HEK293 (cell line): Measurements from ENCODE around the gene SFXN3.

Experiments used
- HOXA7 ChIP-seq: sonication (generic); formaldehyde crosslinking; IDR thresholded peaks from 2 replicates; pipeline ENCODE4 v1.8.1; 2022; ENCODE audit warnings: missing genetic modification reagents, borderline replicate concordance
- SETDB1 ChIP-seq: IDR thresholded peaks from one replicate; pipeline ENCODE4 v1.6.1; 2017; ENCODE audit warnings: mild to moderate bottlenecking, low read length, moderate library complexity, mixed read lengths; ENCODE audit not compliant: insufficient read length
- SP7 ChIP-seq: fragments of 450-650 bp; formaldehyde crosslinking; IDR thresholded peaks from 2 replicates; pipeline ENCODE4 v1.5.1; 2016; ENCODE audit warnings: missing biosample characterization, missing genetic modification characterization
- YY1 ChIP-seq: fragments of 450-650 bp; formaldehyde crosslinking; IDR thresholded peaks from 2 replicates; pipeline ENCODE4 v1.5.1; 2018; ENCODE audit warnings: missing biosample characterization, missing genetic modification characterization
- ZNF10 ChIP-seq: fragments of 450-650 bp; formaldehyde crosslinking; IDR thresholded peaks from 2 replicates; pipeline ENCODE4 v1.5.1; 2017; ENCODE audit warnings: missing biosample characterization, missing genetic modification characterization
- ZNF146 ChIP-seq: fragments of 450-650 bp; formaldehyde crosslinking; IDR thresholded peaks from 2 replicates; pipeline ENCODE4 v1.5.1; 2016; ENCODE audit warnings: missing biosample characterization, missing genetic modification characterization
- ZNF274 ChIP-seq, 2 experiments: fragments of 200-500 bp in 1 of 2; fragments of 450-650 bp in 1 of 2; sonication (Bioruptor generic) in 1 of 2; formaldehyde crosslinking in 1 of 2; IDR thresholded peaks; 2 replicates each; pipeline versions ENCODE4 v1.5.1 to v1.6.1; 2014 to 2016; ENCODE audit warnings: borderline replicate concordance in 1 of 2, inconsistent platforms in 1 of 2, low read length in 1 of 2, missing biosample characterization in 1 of 2, missing genetic modification characterization in 1 of 2
- ZNF521 ChIP-seq: fragments of 450-650 bp; formaldehyde crosslinking; IDR thresholded peaks from 2 replicates; pipeline ENCODE4 v1.5.1; 2017; ENCODE audit warnings: missing biosample characterization, mild to moderate bottlenecking, missing genetic modification characterization
- TF ChIP-seq, protein P1 (sequence below): fragments of 450-650 bp; formaldehyde crosslinking; IDR thresholded peaks from 2 replicates; pipeline ENCODE4 v1.5.1; 2016; ENCODE audit warnings: missing biosample characterization, missing genetic modification characterization
- TF ChIP-seq, protein P2 (sequence below): fragments of 450-650 bp; formaldehyde crosslinking; IDR thresholded peaks from 2 replicates; pipeline ENCODE4; 2016; ENCODE audit warnings: missing biosample characterization, missing genetic modification characterization
- TF ChIP-seq, protein P3 (sequence below): fragments of 450-650 bp; formaldehyde crosslinking; IDR thresholded peaks from 2 replicates; pipeline ENCODE4 v1.5.1; 2016; ENCODE audit warnings: missing biosample characterization, missing genetic modification characterization
- TF ChIP-seq, protein P4 (sequence below): fragments of 450-650 bp; formaldehyde crosslinking; IDR thresholded peaks from 2 replicates; pipeline ENCODE4 v1.5.1; 2016; ENCODE audit warnings: missing biosample characterization, missing genetic modification characterization, low read depth

DNA sequence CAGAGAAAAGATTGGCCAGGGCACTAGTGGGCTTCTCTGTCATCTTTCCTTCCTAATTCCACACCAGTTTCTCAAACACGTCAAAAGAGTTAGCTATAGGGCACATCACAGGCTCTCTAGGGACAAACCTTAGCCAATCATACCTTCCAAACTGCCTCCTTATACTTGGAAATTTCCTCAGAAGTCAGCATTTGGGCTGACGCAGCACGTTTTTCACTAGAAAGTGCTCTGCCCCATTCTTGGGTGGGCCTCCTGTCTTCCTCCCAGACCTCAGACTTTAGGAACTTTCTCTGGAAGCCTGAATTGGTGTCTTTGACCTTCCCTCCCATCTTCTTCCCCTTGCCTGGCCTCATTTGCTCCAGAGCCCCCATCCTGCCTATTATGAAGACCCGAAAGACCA, 11.1 kb downstream of the SFXN3 start:
- TF ChIP-seq ZNF274 (IDR thresholded peaks at IDR 0.05; ENCODE audit: low read length), result no peak
- no peak for TF ChIP-seq ZNF274 (tag by site-specific recombination; IDR thresholded peaks at IDR 0.05; ENCODE audit: borderline replicate concordance)
- TF ChIP-seq ZNF10, result no peak
- TF ChIP-seq, protein P1, sequence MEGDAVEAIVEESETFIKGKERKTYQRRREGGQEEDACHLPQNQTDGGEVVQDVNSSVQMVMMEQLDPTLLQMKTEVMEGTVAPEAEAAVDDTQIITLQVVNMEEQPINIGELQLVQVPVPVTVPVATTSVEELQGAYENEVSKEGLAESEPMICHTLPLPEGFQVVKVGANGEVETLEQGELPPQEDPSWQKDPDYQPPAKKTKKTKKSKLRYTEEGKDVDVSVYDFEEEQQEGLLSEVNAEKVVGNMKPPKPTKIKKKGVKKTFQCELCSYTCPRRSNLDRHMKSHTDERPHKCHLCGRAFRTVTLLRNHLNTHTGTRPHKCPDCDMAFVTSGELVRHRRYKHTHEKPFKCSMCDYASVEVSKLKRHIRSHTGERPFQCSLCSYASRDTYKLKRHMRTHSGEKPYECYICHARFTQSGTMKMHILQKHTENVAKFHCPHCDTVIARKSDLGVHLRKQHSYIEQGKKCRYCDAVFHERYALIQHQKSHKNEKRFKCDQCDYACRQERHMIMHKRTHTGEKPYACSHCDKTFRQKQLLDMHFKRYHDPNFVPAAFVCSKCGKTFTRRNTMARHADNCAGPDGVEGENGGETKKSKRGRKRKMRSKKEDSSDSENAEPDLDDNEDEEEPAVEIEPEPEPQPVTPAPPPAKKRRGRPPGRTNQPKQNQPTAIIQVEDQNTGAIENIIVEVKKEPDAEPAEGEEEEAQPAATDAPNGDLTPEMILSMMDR (tag by site-specific recombination), result no peak
- TF ChIP-seq SP7, result no peak
- TF ChIP-seq ZNF146 (tag by site-specific recombination), result no peak
- TF ChIP-seq, protein P2, sequence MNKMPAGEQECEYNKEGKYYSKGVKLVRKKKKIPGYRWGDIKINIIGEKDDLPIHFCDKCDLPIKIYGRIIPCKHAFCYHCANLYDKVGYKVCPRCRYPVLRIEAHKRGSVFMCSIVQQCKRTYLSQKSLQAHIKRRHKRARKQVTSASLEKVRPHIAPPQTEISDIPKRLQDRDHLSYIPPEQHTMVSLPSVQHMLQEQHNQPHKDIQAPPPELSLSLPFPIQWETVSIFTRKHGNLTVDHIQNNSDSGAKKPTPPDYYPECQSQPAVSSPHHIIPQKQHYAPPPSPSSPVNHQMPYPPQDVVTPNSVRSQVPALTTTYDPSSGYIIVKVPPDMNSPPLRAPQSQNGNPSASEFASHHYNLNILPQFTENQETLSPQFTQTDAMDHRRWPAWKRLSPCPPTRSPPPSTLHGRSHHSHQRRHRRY (tag by site-specific recombination), result no peak
- TF ChIP-seq HOXA7 (CRISPR knock-in tag), result no peak
- TF ChIP-seq, protein P3, sequence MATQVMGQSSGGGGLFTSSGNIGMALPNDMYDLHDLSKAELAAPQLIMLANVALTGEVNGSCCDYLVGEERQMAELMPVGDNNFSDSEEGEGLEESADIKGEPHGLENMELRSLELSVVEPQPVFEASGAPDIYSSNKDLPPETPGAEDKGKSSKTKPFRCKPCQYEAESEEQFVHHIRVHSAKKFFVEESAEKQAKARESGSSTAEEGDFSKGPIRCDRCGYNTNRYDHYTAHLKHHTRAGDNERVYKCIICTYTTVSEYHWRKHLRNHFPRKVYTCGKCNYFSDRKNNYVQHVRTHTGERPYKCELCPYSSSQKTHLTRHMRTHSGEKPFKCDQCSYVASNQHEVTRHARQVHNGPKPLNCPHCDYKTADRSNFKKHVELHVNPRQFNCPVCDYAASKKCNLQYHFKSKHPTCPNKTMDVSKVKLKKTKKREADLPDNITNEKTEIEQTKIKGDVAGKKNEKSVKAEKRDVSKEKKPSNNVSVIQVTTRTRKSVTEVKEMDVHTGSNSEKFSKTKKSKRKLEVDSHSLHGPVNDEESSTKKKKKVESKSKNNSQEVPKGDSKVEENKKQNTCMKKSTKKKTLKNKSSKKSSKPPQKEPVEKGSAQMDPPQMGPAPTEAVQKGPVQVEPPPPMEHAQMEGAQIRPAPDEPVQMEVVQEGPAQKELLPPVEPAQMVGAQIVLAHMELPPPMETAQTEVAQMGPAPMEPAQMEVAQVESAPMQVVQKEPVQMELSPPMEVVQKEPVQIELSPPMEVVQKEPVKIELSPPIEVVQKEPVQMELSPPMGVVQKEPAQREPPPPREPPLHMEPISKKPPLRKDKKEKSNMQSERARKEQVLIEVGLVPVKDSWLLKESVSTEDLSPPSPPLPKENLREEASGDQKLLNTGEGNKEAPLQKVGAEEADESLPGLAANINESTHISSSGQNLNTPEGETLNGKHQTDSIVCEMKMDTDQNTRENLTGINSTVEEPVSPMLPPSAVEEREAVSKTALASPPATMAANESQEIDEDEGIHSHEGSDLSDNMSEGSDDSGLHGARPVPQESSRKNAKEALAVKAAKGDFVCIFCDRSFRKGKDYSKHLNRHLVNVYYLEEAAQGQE (tag by site-specific recombination), result no peak
- TF ChIP-seq YY1 (tag by site-specific recombination), result no peak
- TF ChIP-seq SETDB1, result no peak
- no peak for TF ChIP-seq ZNF521 (tag by site-specific recombination)
- TF ChIP-seq, protein P4, sequence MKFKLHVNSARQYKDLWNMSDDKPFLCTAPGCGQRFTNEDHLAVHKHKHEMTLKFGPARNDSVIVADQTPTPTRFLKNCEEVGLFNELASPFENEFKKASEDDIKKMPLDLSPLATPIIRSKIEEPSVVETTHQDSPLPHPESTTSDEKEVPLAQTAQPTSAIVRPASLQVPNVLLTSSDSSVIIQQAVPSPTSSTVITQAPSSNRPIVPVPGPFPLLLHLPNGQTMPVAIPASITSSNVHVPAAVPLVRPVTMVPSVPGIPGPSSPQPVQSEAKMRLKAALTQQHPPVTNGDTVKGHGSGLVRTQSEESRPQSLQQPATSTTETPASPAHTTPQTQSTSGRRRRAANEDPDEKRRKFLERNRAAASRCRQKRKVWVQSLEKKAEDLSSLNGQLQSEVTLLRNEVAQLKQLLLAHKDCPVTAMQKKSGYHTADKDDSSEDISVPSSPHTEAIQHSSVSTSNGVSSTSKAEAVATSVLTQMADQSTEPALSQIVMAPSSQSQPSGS (tag by site-specific recombination), result no peak
